GM11168 (cell line): ENCODE results near the gene MYH11.

Source experiments
- in situ Hi-C: fragments of 300-500 bp; cut with MboI; formaldehyde crosslinking; loops from one replicate; pipeline ENCODE4 v1.12.0; 2022; ENCODE audit warnings: low sequenced_read_pairs; ENCODE audit not compliant: unreplicated experiment

MYH11 gene

GRCh38 chr16:15783985-15784384 lies 72.8 kb downstream of the MYH11 start:
- in situ Hi-C loops, result no loop called here

- in situ Hi-C loops, result no loop called here
Measured at GRCh38 chr16:15782573-15783365, 74.1 kb downstream of the MYH11 start.

- in situ Hi-C loops, result no loop called here
Measured at GRCh38 chr16:15781650-15782049, 75.2 kb downstream of the MYH11 start.

GRCh38 chr16:15780805-15781204 lies 76.0 kb downstream of the MYH11 start:
- in situ Hi-C loops, result no loop called here

- in situ Hi-C loops, result loop anchor here (5.0 kb wide), 1 partner anchor 347 kb away; no protein-coding TSS in a partner anchor
Measured at GRCh38 chr16:15779664-15780351, 77.0 kb downstream of the MYH11 start.

- in situ Hi-C loops, result loop anchor here (5.0 kb wide), 1 partner anchor 348 kb away; no protein-coding TSS in a partner anchor
Measured at GRCh38 chr16:15778999-15779614, 77.7 kb downstream of the MYH11 start.

GRCh38 chr16:15778204-15778743 lies 78.6 kb downstream of the MYH11 start:
- in situ Hi-C loops, result loop anchor here (5.0 kb wide), 1 partner anchor 349 kb away; no protein-coding TSS in a partner anchor

- in situ Hi-C loops, result loop anchor here (5.0 kb wide), 1 partner anchor 350 kb away; no protein-coding TSS in a partner anchor
Measured at GRCh38 chr16:15777533-15778203, 79.2 kb downstream of the MYH11 start.

- in situ Hi-C loops, result loop anchor here (5.0 kb wide), 1 partner anchor 351 kb away; no protein-coding TSS in a partner anchor
Measured at GRCh38 chr16:15776572-15776971, 80.3 kb downstream of the MYH11 start.

- in situ Hi-C loops, result loop anchor here (5.0 kb wide), 1 partner anchor 352 kb away; no protein-coding TSS in a partner anchor
Measured at GRCh38 chr16:15775663-15776304, 81.0 kb downstream of the MYH11 start.

GRCh38 chr16:15775209-15775608 lies 81.6 kb downstream of the MYH11 start:
- in situ Hi-C loops, result loop anchor here (5.0 kb wide), 1 partner anchor 352 kb away; no protein-coding TSS in a partner anchor

GRCh38 chr16:15773968-15774367 lies 82.9 kb downstream of the MYH11 start:
- in situ Hi-C loops, result no loop called here

GRCh38 chr16:15772579-15773293 lies 84.1 kb downstream of the MYH11 start:
- in situ Hi-C loops, result no loop called here

GRCh38 chr16:15771694-15772093 lies 85.1 kb downstream of the MYH11 start:
- in situ Hi-C loops, result no loop called here

- in situ Hi-C loops, result no loop called here
Measured at GRCh38 chr16:15770512-15770911, 86.3 kb downstream of the MYH11 start.

- in situ Hi-C loops, result no loop called here
Measured at GRCh38 chr16:15770107-15770506, 86.7 kb downstream of the MYH11 start.

- in situ Hi-C loops, result no loop called here
Measured at GRCh38 chr16:15769239-15769638, 87.6 kb downstream of the MYH11 start.

GRCh38 chr16:15768201-15768600 lies 88.6 kb downstream of the MYH11 start:
- in situ Hi-C loops, result no loop called here

GRCh38 chr16:15766918-15767317 lies 89.9 kb downstream of the MYH11 start:
- in situ Hi-C loops, result no loop called here
